ENCODE results near the gene NCR3LG1. TPM values are rescaled to one million over a fixed set of nuclear protein-coding genes. Genes with fewer than 3 reads are reported as not detected.

NCR3LG1 gene, protein sequence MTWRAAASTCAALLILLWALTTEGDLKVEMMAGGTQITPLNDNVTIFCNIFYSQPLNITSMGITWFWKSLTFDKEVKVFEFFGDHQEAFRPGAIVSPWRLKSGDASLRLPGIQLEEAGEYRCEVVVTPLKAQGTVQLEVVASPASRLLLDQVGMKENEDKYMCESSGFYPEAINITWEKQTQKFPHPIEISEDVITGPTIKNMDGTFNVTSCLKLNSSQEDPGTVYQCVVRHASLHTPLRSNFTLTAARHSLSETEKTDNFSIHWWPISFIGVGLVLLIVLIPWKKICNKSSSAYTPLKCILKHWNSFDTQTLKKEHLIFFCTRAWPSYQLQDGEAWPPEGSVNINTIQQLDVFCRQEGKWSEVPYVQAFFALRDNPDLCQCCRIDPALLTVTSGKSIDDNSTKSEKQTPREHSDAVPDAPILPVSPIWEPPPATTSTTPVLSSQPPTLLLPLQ
- 0.94 and 2.7 TPM in 2 replicates for total RNA-seq (ENCODE audit: low replicate concordance)

GRCh38 chr11:17351510-17352176, at the start of gene NCR3LG1:
Gene NCR3LG1, plus strand, starts transcription at chr11:17351800. Its CDS starts 170 bp downstream, at chr11:17351970.

DNA sequence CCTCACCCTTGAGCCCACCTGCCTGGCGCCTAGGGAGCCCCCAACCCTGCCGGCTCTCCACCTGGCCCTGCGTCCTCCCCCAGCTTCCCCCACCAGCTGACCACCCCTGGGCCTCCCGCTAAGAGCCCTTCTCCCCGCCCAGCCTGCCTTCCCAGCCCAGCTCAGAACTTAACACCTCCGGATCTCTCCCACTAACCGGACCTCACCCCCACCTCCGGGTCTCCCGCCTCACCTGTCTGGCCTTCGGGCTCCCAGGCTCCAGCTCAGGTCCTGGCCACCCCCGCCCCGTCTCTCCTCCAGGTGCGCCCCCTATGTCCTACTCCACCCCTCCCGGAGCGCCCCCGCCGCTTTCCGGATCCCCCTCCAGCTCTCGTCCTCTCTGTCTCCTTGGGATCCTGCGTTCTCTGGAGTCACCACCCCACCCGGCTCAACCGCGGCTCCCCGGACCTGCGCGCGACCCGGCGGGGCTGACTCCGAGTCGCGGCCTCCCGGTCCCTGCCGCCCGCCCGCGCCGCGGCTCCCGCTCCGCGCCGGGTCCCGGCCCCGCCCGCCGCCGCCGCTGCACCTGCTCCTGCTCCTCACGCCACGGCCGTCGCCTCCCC, 37.1 kb downstream of the NCR3LG1 start, which contains the start of gene KCNJ11:
Gene KCNJ11, minus strand, starts transcription at position 51 of the 602 bp plus-strand sequence. CDS start 568 bp downstream, outside the sequence.

Other genes starting within 250 kb of the NCR3LG1 start
- 16.8 and 52.5 TPM in 2 replicates for gene PIK3C2A, start 143.8 kb upstream of the NCR3LG1 start, total RNA-seq (ENCODE audit: low replicate concordance)
- gene NUCB2, start 75.1 kb upstream of the NCR3LG1 start, total RNA-seq (ENCODE audit: low replicate concordance), result 71.6 and 102 TPM in 2 replicates
- not detected in 2 replicates for gene KCNJ11, start 36.9 kb downstream of the NCR3LG1 start, total RNA-seq (ENCODE audit: low replicate concordance)
- gene ABCC8, start 125.0 kb downstream of the NCR3LG1 start, total RNA-seq (ENCODE audit: low replicate concordance), result under 0.01 TPM in 1 of 2 replicates, not detected in the other
- gene USH1C, start 192.6 kb downstream of the NCR3LG1 start, total RNA-seq (ENCODE audit: low replicate concordance), result not detected in 2 replicates
- gene OTOG, start 195.5 kb downstream of the NCR3LG1 start, total RNA-seq (ENCODE audit: low replicate concordance), result not detected in 2 replicates